Body of pancreas (tissue), 4 donors: Measurements from ENCODE around the gene ZNF543. TPM values are rescaled to one million over a fixed set of nuclear protein-coding genes. Genes with fewer than 3 reads are reported as not detected.

Source experiments
- ATAC-seq: fragments of 150-250 bp; one replicate; pipeline ENCODE4 v1.9.1; 2016
- DNase-seq, 4 donors: peaks; one replicate each; pipeline ENCODE4 v3.0.0-alpha.2; 2019
- H3K27ac ChIP-seq, 4 donors: fragments of 200-600 bp; sonication (generic); 1 replicate in 3 of 4; 2 replicates in 1 of 4; pipeline versions ENCODE4 v1.5.1 to v1.6.1; 2016 to 2019; ENCODE audit warnings: mild to moderate bottlenecking in 1 of 4, mixed read lengths in 1 of 4, moderate library complexity in 1 of 4
- H3K27me3 ChIP-seq, 2 donors: fragments of 200-600 bp; sonication (generic); one replicate each; pipeline ENCODE4 v1.6.0; 2016; ENCODE audit warnings: mild to moderate bottlenecking in 1 of 2
- H3K36me3 ChIP-seq, 2 donors: fragments of 200-600 bp; sonication (generic); replicated peaks in 1 of 2; 2 replicates each; pipeline ENCODE4 v1.5.1; 2016; ENCODE audit warnings: low read depth in 2 of 2; ENCODE audit not compliant: insufficient read depth in 1 of 2
- H3K4me1 ChIP-seq: fragments of 200-600 bp; sonication (generic); one replicate; pipeline ENCODE4 v1.6.0; 2016
- H3K4me3 ChIP-seq, 2 donors: fragments of 200-600 bp; sonication (generic); 1 replicate in 1 of 2; 2 replicates in 1 of 2; pipeline ENCODE4 v1.5.1; 2016 to 2019
- H3K9me3 ChIP-seq, 3 donors: fragments of 200-600 bp; sonication (generic); 1 replicate in 2 of 3; 2 replicates in 1 of 3; pipeline ENCODE4 v1.5.1; 2016
- POLR2A ChIP-seq, 3 donors: fragments of 450-650 bp; IDR thresholded peaks; one replicate each; pipeline ENCODE4 v1.6.1; 2016; ENCODE audit warnings: antibody characterized with exemption in 3 of 3, mild to moderate bottlenecking in 2 of 3
- WGBS, 2 donors: methylation state at CpG; one replicate each; pipeline ENCODE4 v1.1.5; 2017; 5-methylcytosine and 5-hydroxymethylcytosine counted together
- intact Hi-C: fragments of 100-400 bp; cut with DNase I; formaldehyde crosslinking; loops from one replicate; pipeline ENCODE4 v1.15.1; 2023
- total RNA-seq, 2 donors: library from RNA; depleted of rRNA; stranded (reverse); fragments of >200 nt; gene quantifications; one replicate each; pipeline ENCODE4 v1.1.0, GENCODE V29; 2016
- TF ChIP-seq, protein P1 (sequence below), 7 experiments: fragments of 450-650 bp in 4 of 7; fragments of 200-600 bp in 3 of 7; sonication (generic) in 3 of 7; IDR thresholded peaks; one replicate each; pipeline ENCODE4 v1.5.1; 2016 to 2019; ENCODE audit warnings: antibody characterized with exemption in 7 of 7

ZNF543 gene
- total RNA-seq, 2 donors from 2014 or later, result 0.33 to 3.9 TPM

DNA sequence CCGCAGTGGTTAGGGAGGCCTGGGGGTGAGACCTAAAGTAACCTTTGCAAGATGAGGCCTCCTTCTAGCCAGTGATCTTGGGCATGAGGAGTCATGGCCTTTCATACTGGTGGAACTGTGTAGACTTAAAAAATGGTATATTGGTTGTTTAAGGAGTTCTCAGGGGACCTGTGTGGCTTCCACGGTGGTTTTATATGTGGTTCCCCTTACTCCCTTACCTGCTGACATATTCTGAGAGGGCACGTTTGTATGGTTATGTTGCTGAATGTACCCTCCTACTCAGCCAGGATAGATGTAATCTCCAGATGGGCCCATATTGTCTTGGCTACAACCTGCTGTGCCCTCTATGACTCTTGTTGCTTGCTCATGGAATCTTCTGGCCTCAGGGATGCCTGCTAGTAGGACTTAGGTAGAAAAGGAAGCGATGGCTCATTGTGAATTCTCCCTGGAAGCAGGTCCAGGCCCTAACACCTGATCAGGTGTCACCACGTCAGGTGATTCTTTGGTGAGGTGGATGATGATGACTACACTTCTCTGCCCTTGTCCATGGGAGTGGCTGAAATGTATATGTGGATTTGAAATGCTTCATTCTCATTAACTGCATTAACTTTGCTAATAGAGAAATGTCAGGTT is 38.1 kb upstream of the ZNF543 start:
- DNase-seq (no peak), ATAC-seq (no peak)
- peaks cover 0 to 7% (median 0%) of the 10 kb centered on the region in 3 donors for H3K9me3 ChIP-seq
- H3K36me3 ChIP-seq, result peaks cover 14 to 25% of the 10 kb centered on the region in 2 donors
- no peaks in the 10 kb centered on the region for H3K27me3 ChIP-seq
- peaks cover 25% of the 10 kb centered on the region for H3K4me1 ChIP-seq
- 70 to 74% methylated on average over 5 of the region's 5 CpGs for WGBS, 2 donors
- H3K4me3 ChIP-seq, result no peak overlapping the region
- intact Hi-C loops, result no loop called here
- TF ChIP-seq POLR2A (IDR thresholded peaks at IDR 0.05), result no peak
- TF ChIP-seq, protein P1, sequence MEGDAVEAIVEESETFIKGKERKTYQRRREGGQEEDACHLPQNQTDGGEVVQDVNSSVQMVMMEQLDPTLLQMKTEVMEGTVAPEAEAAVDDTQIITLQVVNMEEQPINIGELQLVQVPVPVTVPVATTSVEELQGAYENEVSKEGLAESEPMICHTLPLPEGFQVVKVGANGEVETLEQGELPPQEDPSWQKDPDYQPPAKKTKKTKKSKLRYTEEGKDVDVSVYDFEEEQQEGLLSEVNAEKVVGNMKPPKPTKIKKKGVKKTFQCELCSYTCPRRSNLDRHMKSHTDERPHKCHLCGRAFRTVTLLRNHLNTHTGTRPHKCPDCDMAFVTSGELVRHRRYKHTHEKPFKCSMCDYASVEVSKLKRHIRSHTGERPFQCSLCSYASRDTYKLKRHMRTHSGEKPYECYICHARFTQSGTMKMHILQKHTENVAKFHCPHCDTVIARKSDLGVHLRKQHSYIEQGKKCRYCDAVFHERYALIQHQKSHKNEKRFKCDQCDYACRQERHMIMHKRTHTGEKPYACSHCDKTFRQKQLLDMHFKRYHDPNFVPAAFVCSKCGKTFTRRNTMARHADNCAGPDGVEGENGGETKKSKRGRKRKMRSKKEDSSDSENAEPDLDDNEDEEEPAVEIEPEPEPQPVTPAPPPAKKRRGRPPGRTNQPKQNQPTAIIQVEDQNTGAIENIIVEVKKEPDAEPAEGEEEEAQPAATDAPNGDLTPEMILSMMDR (IDR thresholded peaks at IDR 0.05), result no peak
- no peak overlapping the region for H3K27ac ChIP-seq

DNA sequence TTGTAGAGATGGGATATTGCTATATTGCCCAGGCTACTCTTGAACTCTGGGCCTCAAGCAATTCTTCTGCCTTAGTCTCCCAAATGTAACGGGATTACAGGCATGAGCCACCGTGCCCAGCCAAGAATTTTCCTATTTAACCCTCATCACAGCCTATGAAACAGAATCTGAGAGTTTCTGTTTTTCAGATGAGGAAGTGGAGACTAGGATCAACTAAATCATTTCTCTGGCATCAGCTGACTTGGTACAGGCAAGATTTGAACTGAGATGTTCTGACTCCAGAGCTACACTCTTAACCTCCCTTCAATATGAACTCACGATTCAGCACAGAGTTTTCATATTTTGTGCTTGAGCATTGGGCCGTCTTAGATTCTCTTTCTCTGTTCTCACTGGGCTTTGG is 31.9 kb upstream of the ZNF543 start:
- no peak overlapping the region for H3K27ac ChIP-seq
- intact Hi-C loops, result no loop called here
- no peaks in the 10 kb centered on the region for H3K4me1 ChIP-seq
- ATAC-seq (no peak), DNase-seq (no peak)
- H3K27me3 ChIP-seq, result no peaks in the 10 kb centered on the region
- WGBS, 2 donors, result 93 to 97% methylated on average over 4 of the region's 4 CpGs
- no peak for TF ChIP-seq POLR2A (IDR thresholded peaks at IDR 0.05)
- TF ChIP-seq, protein P1 (IDR thresholded peaks at IDR 0.05), result no peak
- peaks cover 41 to 65% of the 10 kb centered on the region in 2 donors for H3K36me3 ChIP-seq
- no peak overlapping the region for H3K4me3 ChIP-seq
- H3K9me3 ChIP-seq, result peaks cover 0 to 38% (median 0%) of the 10 kb centered on the region in 3 donors

DNA sequence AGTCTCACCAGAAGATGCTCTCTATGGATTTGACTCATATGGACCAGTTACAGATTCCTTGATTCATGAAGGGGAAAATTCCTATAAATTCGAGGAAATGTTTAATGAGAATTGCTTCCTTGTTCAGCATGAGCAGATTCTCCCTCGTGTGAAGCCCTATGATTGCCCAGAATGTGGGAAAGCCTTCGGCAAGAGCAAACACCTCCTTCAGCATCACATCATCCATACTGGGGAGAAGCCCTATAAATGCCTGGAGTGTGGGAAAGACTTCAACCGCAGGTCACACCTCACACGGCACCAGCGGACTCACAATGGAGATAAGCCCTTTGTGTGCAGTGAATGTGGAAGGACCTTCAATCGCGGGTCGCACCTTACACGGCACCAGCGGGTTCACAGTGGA is 29.3 kb upstream of the ZNF543 start:
- peaks cover 0 to 36% (median 0%) of the 10 kb centered on the region in 3 donors for H3K9me3 ChIP-seq
- H3K4me1 ChIP-seq, result no peaks in the 10 kb centered on the region
- H3K27me3 ChIP-seq, result no peaks in the 10 kb centered on the region
- DNase-seq (no peak), ATAC-seq (no peak)
- H3K4me3 ChIP-seq, result no peak overlapping the region
- intact Hi-C loops, result no loop called here
- no peak overlapping the region for H3K27ac ChIP-seq
- H3K36me3 ChIP-seq, result peaks cover 26 to 49% of the 10 kb centered on the region in 2 donors
- 92 to 97% methylated on average over 11 of the region's 11 CpGs for WGBS, 2 donors
- TF ChIP-seq, protein P1 (IDR thresholded peaks at IDR 0.05), result no peak
- TF ChIP-seq POLR2A (IDR thresholded peaks at IDR 0.05), result no peak

DNA sequence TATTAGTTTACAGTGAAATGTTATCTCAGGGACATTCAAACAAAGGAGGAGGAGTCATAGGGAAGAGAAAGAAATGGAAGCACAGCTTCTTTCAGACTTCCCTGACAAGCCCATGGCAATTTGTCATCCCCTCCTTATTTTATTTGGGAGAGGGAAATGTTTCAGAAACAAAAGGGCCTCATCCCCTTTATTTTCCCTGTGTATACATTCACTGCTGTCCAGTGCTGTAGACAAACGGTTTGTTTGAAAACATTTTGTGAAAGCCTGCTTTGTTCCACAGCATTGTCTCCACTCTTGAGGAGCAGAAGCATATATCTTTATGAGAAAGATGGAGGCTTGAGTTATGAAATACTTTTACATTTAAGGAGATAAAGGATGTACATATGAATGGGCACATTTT is 27.7 kb upstream of the ZNF543 start:
- intact Hi-C loops, result no loop called here
- H3K4me3 ChIP-seq, result no peak overlapping the region
- DNase-seq (no peak), ATAC-seq (no peak)
- peaks cover 0 to 36% (median 0%) of the 10 kb centered on the region in 3 donors for H3K9me3 ChIP-seq
- no peaks in the 10 kb centered on the region for H3K4me1 ChIP-seq
- 63 to 68% methylated on average over 1 of the region's 1 CpG for WGBS, 2 donors
- H3K27ac ChIP-seq, result no peak overlapping the region
- TF ChIP-seq POLR2A (IDR thresholded peaks at IDR 0.05), result no peak
- TF ChIP-seq, protein P1 (IDR thresholded peaks at IDR 0.05), result no peak
- no peaks in the 10 kb centered on the region for H3K27me3 ChIP-seq
- H3K36me3 ChIP-seq, result peaks cover 26 to 37% of the 10 kb centered on the region in 2 donors

DNA sequence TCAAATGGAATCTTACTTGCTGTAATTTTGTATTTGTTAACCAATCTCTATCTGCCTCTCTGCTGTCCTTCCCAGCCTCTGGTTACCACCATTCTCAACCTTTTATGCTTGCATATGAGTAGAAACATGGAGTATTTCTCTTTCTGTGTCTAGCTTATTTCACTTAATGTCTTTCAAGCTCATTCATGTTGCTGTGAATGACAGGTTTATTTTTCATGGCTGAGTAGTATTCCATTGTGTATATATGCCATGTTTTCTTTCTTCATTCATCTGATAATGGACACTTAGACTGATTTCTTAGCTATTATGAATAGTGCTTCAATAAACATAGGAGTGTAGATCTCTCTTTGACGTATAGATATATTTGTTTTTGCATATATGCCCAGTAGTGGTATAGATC is 26.6 kb upstream of the ZNF543 start:
- TF ChIP-seq, protein P1 (IDR thresholded peaks at IDR 0.05), result no peak
- TF ChIP-seq POLR2A (IDR thresholded peaks at IDR 0.05), result no peak
- H3K9me3 ChIP-seq, result peaks cover 0 to 36% (median 0%) of the 10 kb centered on the region in 3 donors

More for the DNA sequence above, 26.6 kb upstream of the ZNF543 start:
- H3K27me3 ChIP-seq, result no peaks in the 10 kb centered on the region
- H3K36me3 ChIP-seq, result peaks cover 22 to 30% of the 10 kb centered on the region in 2 donors
- ATAC-seq, result no peak
- no peak overlapping the region for H3K4me3 ChIP-seq
- intact Hi-C loops, result no loop called here
- DNase-seq, result no peak
- H3K27ac ChIP-seq, result no peak overlapping the region
- WGBS, 2 donors, result 93 to 100% methylated on average over 1 of the region's 1 CpG
- no peaks in the 10 kb centered on the region for H3K4me1 ChIP-seq
